ENCODE data around the gene RAVER1.

DNA sequence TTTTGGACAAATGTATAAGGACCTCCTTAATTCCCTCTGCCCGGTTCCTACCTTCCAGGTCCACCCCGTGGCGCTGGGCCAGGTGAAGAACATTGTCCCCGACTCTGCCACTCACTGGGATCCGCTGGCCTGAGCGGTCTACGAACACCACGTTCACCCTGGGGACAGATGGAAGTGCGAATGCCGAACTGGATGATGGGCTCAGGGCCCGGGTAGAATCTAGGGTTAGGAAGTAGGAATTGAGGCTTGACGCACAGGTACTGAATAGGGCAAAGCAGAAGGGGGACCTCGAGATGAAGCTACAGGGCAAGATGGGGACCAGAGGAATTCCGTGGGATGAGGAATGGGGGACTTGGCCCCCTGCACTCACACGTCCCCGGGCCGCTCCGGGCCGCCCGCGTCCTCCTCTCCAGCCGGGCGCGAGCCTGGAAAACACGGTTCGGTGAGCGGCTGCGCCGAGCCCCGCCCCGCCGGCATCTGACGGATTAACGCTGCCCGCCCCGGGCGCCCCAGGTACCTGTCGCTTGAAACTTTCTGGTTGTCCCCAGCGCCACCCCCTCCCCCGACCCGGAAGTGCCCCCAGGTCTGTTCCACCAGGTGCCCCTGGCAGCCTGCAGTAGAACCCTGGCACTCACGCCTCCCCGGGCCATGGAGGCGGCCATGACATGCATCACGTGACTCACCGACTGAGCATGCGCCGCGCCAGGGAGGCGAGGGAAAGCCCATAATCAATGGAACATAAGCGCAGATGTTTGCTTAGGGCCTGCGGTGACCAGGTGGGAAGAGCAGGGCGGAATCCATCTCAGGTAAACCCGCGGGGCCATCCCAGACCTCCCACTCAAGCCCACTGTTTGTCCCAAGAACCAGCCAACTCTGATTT, 17.8 kb downstream of the RAVER1 start, which contains the start of gene FDX2:
- TF ChIP-seq ZNF8 (CRISPR knock-in tag; IDR thresholded peaks at IDR 0.05) (no peak), ZFP3 (CRISPR knock-in tag; IDR thresholded peaks at IDR 0.05) (no peak), ZC3H10 (CRISPR knock-in tag; IDR thresholded peaks at IDR 0.05) (no peak), PPARA (CRISPR knock-in tag; IDR thresholded peaks at IDR 0.05; ENCODE audit: borderline replicate concordance) (no peak), RARB (CRISPR knock-in tag; IDR thresholded peaks at IDR 0.05) (no peak), ZFP30 (CRISPR knock-in tag; IDR thresholded peaks at IDR 0.05) (no peak)
- TF ChIP-seq, protein P1, sequence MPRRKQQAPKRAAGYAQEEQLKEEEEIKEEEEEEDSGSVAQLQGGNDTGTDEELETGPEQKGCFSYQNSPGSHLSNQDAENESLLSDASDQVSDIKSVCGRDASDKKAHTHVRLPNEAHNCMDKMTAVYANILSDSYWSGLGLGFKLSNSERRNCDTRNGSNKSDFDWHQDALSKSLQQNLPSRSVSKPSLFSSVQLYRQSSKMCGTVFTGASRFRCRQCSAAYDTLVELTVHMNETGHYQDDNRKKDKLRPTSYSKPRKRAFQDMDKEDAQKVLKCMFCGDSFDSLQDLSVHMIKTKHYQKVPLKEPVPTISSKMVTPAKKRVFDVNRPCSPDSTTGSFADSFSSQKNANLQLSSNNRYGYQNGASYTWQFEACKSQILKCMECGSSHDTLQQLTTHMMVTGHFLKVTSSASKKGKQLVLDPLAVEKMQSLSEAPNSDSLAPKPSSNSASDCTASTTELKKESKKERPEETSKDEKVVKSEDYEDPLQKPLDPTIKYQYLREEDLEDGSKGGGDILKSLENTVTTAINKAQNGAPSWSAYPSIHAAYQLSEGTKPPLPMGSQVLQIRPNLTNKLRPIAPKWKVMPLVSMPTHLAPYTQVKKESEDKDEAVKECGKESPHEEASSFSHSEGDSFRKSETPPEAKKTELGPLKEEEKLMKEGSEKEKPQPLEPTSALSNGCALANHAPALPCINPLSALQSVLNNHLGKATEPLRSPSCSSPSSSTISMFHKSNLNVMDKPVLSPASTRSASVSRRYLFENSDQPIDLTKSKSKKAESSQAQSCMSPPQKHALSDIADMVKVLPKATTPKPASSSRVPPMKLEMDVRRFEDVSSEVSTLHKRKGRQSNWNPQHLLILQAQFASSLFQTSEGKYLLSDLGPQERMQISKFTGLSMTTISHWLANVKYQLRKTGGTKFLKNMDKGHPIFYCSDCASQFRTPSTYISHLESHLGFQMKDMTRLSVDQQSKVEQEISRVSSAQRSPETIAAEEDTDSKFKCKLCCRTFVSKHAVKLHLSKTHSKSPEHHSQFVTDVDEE (CRISPR knock-in tag; IDR thresholded peaks at IDR 0.05): no peak
- TF ChIP-seq, protein P2, sequence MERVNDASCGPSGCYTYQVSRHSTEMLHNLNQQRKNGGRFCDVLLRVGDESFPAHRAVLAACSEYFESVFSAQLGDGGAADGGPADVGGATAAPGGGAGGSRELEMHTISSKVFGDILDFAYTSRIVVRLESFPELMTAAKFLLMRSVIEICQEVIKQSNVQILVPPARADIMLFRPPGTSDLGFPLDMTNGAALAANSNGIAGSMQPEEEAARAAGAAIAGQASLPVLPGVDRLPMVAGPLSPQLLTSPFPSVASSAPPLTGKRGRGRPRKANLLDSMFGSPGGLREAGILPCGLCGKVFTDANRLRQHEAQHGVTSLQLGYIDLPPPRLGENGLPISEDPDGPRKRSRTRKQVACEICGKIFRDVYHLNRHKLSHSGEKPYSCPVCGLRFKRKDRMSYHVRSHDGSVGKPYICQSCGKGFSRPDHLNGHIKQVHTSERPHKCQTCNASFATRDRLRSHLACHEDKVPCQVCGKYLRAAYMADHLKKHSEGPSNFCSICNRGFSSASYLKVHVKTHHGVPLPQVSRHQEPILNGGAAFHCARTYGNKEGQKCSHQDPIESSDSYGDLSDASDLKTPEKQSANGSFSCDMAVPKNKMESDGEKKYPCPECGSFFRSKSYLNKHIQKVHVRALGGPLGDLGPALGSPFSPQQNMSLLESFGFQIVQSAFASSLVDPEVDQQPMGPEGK (CRISPR knock-in tag; IDR thresholded peaks at IDR 0.05; ENCODE audit: borderline replicate concordance): no peak
- TF ChIP-seq, protein P3, sequence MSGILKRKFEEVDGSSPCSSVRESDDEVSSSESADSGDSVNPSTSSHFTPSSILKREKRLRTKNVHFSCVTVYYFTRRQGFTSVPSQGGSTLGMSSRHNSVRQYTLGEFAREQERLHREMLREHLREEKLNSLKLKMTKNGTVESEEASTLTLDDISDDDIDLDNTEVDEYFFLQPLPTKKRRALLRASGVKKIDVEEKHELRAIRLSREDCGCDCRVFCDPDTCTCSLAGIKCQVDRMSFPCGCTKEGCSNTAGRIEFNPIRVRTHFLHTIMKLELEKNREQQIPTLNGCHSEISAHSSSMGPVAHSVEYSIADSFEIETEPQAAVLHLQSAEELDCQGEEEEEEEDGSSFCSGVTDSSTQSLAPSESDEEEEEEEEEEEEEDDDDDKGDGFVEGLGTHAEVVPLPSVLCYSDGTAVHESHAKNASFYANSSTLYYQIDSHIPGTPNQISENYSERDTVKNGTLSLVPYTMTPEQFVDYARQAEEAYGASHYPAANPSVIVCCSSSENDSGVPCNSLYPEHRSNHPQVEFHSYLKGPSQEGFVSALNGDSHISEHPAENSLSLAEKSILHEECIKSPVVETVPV (CRISPR knock-in tag; IDR thresholded peaks at IDR 0.05): no peak
